Endothelial cell (in vitro differentiated cells): ENCODE measurements around the gene OR2T2. TPM values are rescaled to one million over a fixed set of nuclear protein-coding genes. Genes with fewer than 3 reads are reported as not detected.
"Not testable (repeated sequence)": the region's sequence is repeated elsewhere in the genome, so short reads cannot be mapped to it uniquely, and the experiment has no call there.

Source experiments
- DNase-seq: peaks from one replicate; pipeline ENCODE4 v3.0.0; 2021; ENCODE audit warnings: low spot score
- H3K27ac Mint-ChIP-seq: one replicate; pipeline ENCODE4 v1.8.0; 2021; ENCODE audit warnings: mixed read lengths, inconsistent platforms; ENCODE audit not compliant: unreplicated experiment
- H3K27me3 Mint-ChIP-seq: one replicate; pipeline ENCODE4 v1.8.0; 2021; ENCODE audit warnings: mild to moderate bottlenecking, moderate library complexity, mixed read lengths, inconsistent platforms; ENCODE audit not compliant: unreplicated experiment
- H3K36me3 Mint-ChIP-seq: one replicate; pipeline ENCODE4 v1.8.0; 2021; ENCODE audit warnings: mild to moderate bottlenecking, low read depth, mixed read lengths, inconsistent platforms; ENCODE audit not compliant: unreplicated experiment
- H3K4me1 Mint-ChIP-seq: one replicate; pipeline ENCODE4 v1.8.0; 2021; ENCODE audit warnings: mild to moderate bottlenecking, mixed read lengths, inconsistent platforms; ENCODE audit not compliant: unreplicated experiment
- H3K4me3 Mint-ChIP-seq: one replicate; pipeline ENCODE4 v1.8.0; 2021; ENCODE audit warnings: mild to moderate bottlenecking, mixed read lengths, inconsistent platforms; ENCODE audit not compliant: unreplicated experiment
- H3K9me3 Mint-ChIP-seq: one replicate; pipeline ENCODE4 v1.8.0; 2021; ENCODE audit warnings: mixed read lengths, inconsistent platforms; ENCODE audit not compliant: unreplicated experiment
- total RNA-seq: library from RNA; stranded (reverse); fragmentation: NEBNext Ultra II Directional; extraction: Animal tissue kit (Norgen Biotek cat#: 25700); gene quantifications from one replicate; pipeline ENCODE4 v1.2.1, GENCODE V29; 2021; ENCODE audit not compliant: unreplicated experiment

OR2T2 gene
- total RNA-seq, 1 donor from 2014 or later = not detected

- not testable (repeated sequence) for H3K27ac Mint-ChIP-seq, H3K27me3 Mint-ChIP-seq, DNase-seq, H3K4me1 Mint-ChIP-seq, H3K9me3 Mint-ChIP-seq, H3K4me3 Mint-ChIP-seq, H3K36me3 Mint-ChIP-seq
Measured at GRCh38 chr1:248439283-248439682, 6.2 kb upstream of the OR2T2 start.

GRCh38 chr1:248442500-248443277 lies 2.7 kb upstream of the OR2T2 start:
- H3K36me3 Mint-ChIP-seq, H3K27ac Mint-ChIP-seq, H3K4me1 Mint-ChIP-seq, H3K4me3 Mint-ChIP-seq, DNase-seq, H3K27me3 Mint-ChIP-seq: not testable (repeated sequence)
- H3K9me3 Mint-ChIP-seq = peaks cover 21% of the 10 kb centered on the region

- not testable (repeated sequence) for H3K27ac Mint-ChIP-seq, H3K36me3 Mint-ChIP-seq, H3K4me1 Mint-ChIP-seq, DNase-seq, H3K27me3 Mint-ChIP-seq, H3K4me3 Mint-ChIP-seq
- peaks cover 21% of the 10 kb centered on the region for H3K9me3 Mint-ChIP-seq
Measured at GRCh38 chr1:248444603-248445002, 834 bp upstream of the OR2T2 start.

- H3K36me3 Mint-ChIP-seq, H3K27me3 Mint-ChIP-seq, DNase-seq, H3K4me1 Mint-ChIP-seq, H3K27ac Mint-ChIP-seq, H3K4me3 Mint-ChIP-seq: not testable (repeated sequence)
- peaks cover 17% of the 10 kb centered on the region for H3K9me3 Mint-ChIP-seq
Measured at GRCh38 chr1:248448409-248449074, 3.1 kb downstream of the OR2T2 start.

GRCh38 chr1:248449821-248450465 lies 4.5 kb downstream of the OR2T2 start:
- DNase-seq, H3K4me1 Mint-ChIP-seq, H3K36me3 Mint-ChIP-seq, H3K27me3 Mint-ChIP-seq, H3K9me3 Mint-ChIP-seq, H3K27ac Mint-ChIP-seq, H3K4me3 Mint-ChIP-seq: not testable (repeated sequence)

- H3K27me3 Mint-ChIP-seq, H3K27ac Mint-ChIP-seq, H3K9me3 Mint-ChIP-seq, H3K4me3 Mint-ChIP-seq, H3K4me1 Mint-ChIP-seq, H3K36me3 Mint-ChIP-seq, DNase-seq: not testable (repeated sequence)
Measured at GRCh38 chr1:248450466-248451145, 5.2 kb downstream of the OR2T2 start.

GRCh38 chr1:248453619-248454018 lies 8.2 kb downstream of the OR2T2 start:
- H3K27ac Mint-ChIP-seq, H3K9me3 Mint-ChIP-seq, H3K4me3 Mint-ChIP-seq, H3K27me3 Mint-ChIP-seq, H3K36me3 Mint-ChIP-seq, DNase-seq, H3K4me1 Mint-ChIP-seq: not testable (repeated sequence)

GRCh38 chr1:248455045-248455444 lies 9.6 kb downstream of the OR2T2 start:
- not testable (repeated sequence) for H3K27ac Mint-ChIP-seq, H3K4me1 Mint-ChIP-seq, H3K4me3 Mint-ChIP-seq, H3K9me3 Mint-ChIP-seq, DNase-seq, H3K27me3 Mint-ChIP-seq, H3K36me3 Mint-ChIP-seq

GRCh38 chr1:248456635-248457034 lies 11.2 kb downstream of the OR2T2 start:
- DNase-seq, H3K27ac Mint-ChIP-seq, H3K27me3 Mint-ChIP-seq, H3K36me3 Mint-ChIP-seq, H3K4me3 Mint-ChIP-seq, H3K4me1 Mint-ChIP-seq, H3K9me3 Mint-ChIP-seq: not testable (repeated sequence)

GRCh38 chr1:248459117-248459516 lies 13.7 kb downstream of the OR2T2 start:
- not testable (repeated sequence) for DNase-seq, H3K9me3 Mint-ChIP-seq, H3K27ac Mint-ChIP-seq, H3K27me3 Mint-ChIP-seq, H3K36me3 Mint-ChIP-seq, H3K4me1 Mint-ChIP-seq, H3K4me3 Mint-ChIP-seq
